HepG2 (cell line): ENCODE data around the gene YAP1. TPM values are rescaled to one million over a fixed set of nuclear protein-coding genes. Genes with fewer than 3 reads are reported as not detected.

Experiments
- ATAC-seq: fragments of 200-7000 bp; cut with Tn5 transposase; 3 replicates; pipeline ENCODE4 v1.9.1; 2020; ENCODE audit warnings: mild to moderate bottlenecking, moderate library complexity
- BruUV-seq: library from RNA; stranded (reverse); fragments of 400-500 nt; replicated peaks from 2 replicates; lab custom pipeline; 2021; lab: Mats Ljungman, UMichigan
- CTCF ChIA-PET: fragments of 300-600 bp; formaldehyde crosslinking; extraction: SDS; loops from one replicate; lab custom pipeline; 2021; ENCODE audit warnings: low total read pairs, inconsistent platforms, low intra/inter-chr PET ratio; lab: Yijun Ruan, JAX
- POLR2A ChIA-PET: fragments of 350-600 bp; sonication (Branson Sonifier 250); formaldehyde crosslinking; loops from one replicate; lab custom pipeline; 2020; ENCODE audit warnings: antibody characterized with exemption, inconsistent platforms; lab: Yijun Ruan, JAX
- DNase-seq: peaks from one replicate; pipeline ENCODE4 v3.0.0-alpha.2; 2015; ENCODE audit warnings: low spot score
- FAIRE-seq: peaks from 3 replicates; lab custom pipeline; 2011; peaks lifted over from hg19 to GRCh38; lab: Jason Lieb, UNC
- H2AFZ ChIP-seq: one replicate; pipeline ENCODE4 v1.6.1; 2011; ENCODE audit warnings: low read length, inconsistent platforms
- H3K27ac ChIP-seq: fragments of 300-600 bp; 3 replicates; pipeline ENCODE4 v1.8.0; 2011; ENCODE audit warnings: mixed run types, mild to moderate bottlenecking, mixed read lengths, low read length, inconsistent platforms; ENCODE audit not compliant: insufficient read depth; ENCODE audit errors: extremely low read length
- H3K27me3 ChIP-seq, 2 experiments: fragments of 200-600 bp in 1 of 2; 2 replicates in 1 of 2; 3 replicates in 1 of 2; pipeline versions ENCODE4 v1.6.0 to v1.8.0; 2011; ENCODE audit warnings: low read length in 2 of 2, mild to moderate bottlenecking in 2 of 2, moderate library complexity in 2 of 2, inconsistent platforms in 1 of 2; ENCODE audit not compliant: insufficient read depth in 2 of 2, control insufficient read depth in 1 of 2
- H3K36me3 ChIP-seq, 2 experiments: fragments of 200-600 bp in 1 of 2; replicated peaks in 1 of 2; 2 replicates in 1 of 2; 3 replicates in 1 of 2; pipeline versions ENCODE4 v1.5.1 to v1.8.0; 2011; ENCODE audit warnings: low read length in 2 of 2, inconsistent platforms in 1 of 2; ENCODE audit not compliant: insufficient read depth in 2 of 2, control insufficient read depth in 1 of 2
- H3K4me1 ChIP-seq: 2 replicates; pipeline ENCODE4 v1.5.1; 2012; ENCODE audit warnings: low read length, inconsistent platforms; ENCODE audit not compliant: insufficient read depth
- H3K4me2 ChIP-seq: 2 replicates; pipeline ENCODE4 v1.6.0; 2011; ENCODE audit warnings: low read depth, low read length, inconsistent platforms
- H3K4me3 ChIP-seq, 3 experiments: fragments of 200-600 bp in 1 of 3; sonication (generic), shearing (Covaris generic) in 1 of 3; replicated peaks in 1 of 3; 2 replicates each; pipeline ENCODE4 v1.5.1; 2011 to 2016; ENCODE audit warnings: low read length in 3 of 3, inconsistent platforms in 2 of 3, low read depth in 2 of 3, mild to moderate bottlenecking in 2 of 3, control low read depth in 1 of 3, mixed read lengths in 1 of 3; ENCODE audit not compliant: insufficient read depth in 1 of 3
- H3K79me2 ChIP-seq: one replicate; pipeline ENCODE4 v1.6.1; 2011; ENCODE audit warnings: low read length, inconsistent platforms; ENCODE audit not compliant: insufficient read depth
- H3K9ac ChIP-seq: 2 replicates; pipeline ENCODE4 v1.6.0; 2011; ENCODE audit warnings: mild to moderate bottlenecking, low read depth, low read length, inconsistent platforms; ENCODE audit not compliant: insufficient read depth
- H3K9me3 ChIP-seq: 2 replicates; pipeline ENCODE4 v1.5.1; 2012; ENCODE audit warnings: mild to moderate bottlenecking, low read length
- H4K20me1 ChIP-seq: 2 replicates; pipeline ENCODE4 v1.6.0; 2011; ENCODE audit warnings: inconsistent platforms, mild to moderate bottlenecking, low read length, moderate library complexity; ENCODE audit not compliant: insufficient read depth
- CEBPB ChIP-seq: IDR thresholded peaks from 2 replicates; pipeline ENCODE4 v1.6.1; 2011; ENCODE audit warnings: low read depth, low read length, improper control_type of control experiment, borderline replicate concordance
- CEBPG ChIP-seq: IDR thresholded peaks from 2 replicates; pipeline ENCODE4 v1.6.1; 2016
- HOXA9 ChIP-seq: sonication (generic); formaldehyde crosslinking; IDR thresholded peaks from 2 replicates; pipeline ENCODE4 v1.8.1; 2022; ENCODE audit warnings: missing genetic modification reagents, mild to moderate bottlenecking, moderate library complexity, borderline replicate concordance
- NBN ChIP-seq: fragments of 450-650 bp; conservative IDR thresholded peaks from 2 replicates; pipeline ENCODE4 v1.6.1; 2017
- RBM22 ChIP-seq: fragments of 200-400 bp; formaldehyde crosslinking; optimal IDR thresholded peaks from 2 replicates; pipeline ENCODE3; 2017; ENCODE audit warnings: mild to moderate bottlenecking, low read length, moderate library complexity
- RORA ChIP-seq: sonication (generic); formaldehyde crosslinking; IDR thresholded peaks from 2 replicates; pipeline ENCODE4 v1.5.0; 2020; ENCODE audit warnings: mild to moderate bottlenecking, missing genetic modification reagents, moderate library complexity
- ZNF251 ChIP-seq: sonication (generic); formaldehyde crosslinking; IDR thresholded peaks from 2 replicates; pipeline ENCODE4 v1.9.0; 2021; ENCODE audit warnings: mild to moderate bottlenecking, missing genetic modification reagents
- ZNF891 ChIP-seq: sonication (generic); formaldehyde crosslinking; IDR thresholded peaks from 2 replicates; pipeline ENCODE4 v1.5.0; 2020; ENCODE audit warnings: mild to moderate bottlenecking, missing genetic modification reagents
- WGBS: methylation state at CpG from one replicate; pipeline ENCODE4 v1.1.6; 2017; ENCODE audit warnings: low lambda C conversion rate; 5-methylcytosine and 5-hydroxymethylcytosine counted together
- in situ Hi-C: cut with HindIII; loops from 2 replicates; pipeline ENCODE4 v1.10.0; 2017; ENCODE audit warnings: low pct_unique_long_range_greater_than_20kb; ENCODE audit not compliant: extremely low pct_ligation_motif_present
- intact Hi-C: fragments of 100-400 bp; cut with micrococcal nuclease; formaldehyde crosslinking; loops from one replicate; pipeline ENCODE4 v1.10.0; 2022; ENCODE audit not compliant: unreplicated experiment
- polyA plus RNA-seq, 8 experiments: library from polyadenylated mRNA; depleted of rRNA in 3 of 8; stranded (reverse) in 7 of 8; unstranded in 1 of 8; fragments of >200 nt; fragmentation: Illumina TruSeq in 4 of 8; extraction: Trizol in 4 of 8; gene quantifications; 2 replicates each; pipeline versions ENCODE4 v1.2.1 to v1.2.3, GENCODE V29; 2011 to 2016; ENCODE audit warnings: low read depth in 4 of 8, missing spikeins in 1 of 8, mixed read lengths in 1 of 8; ENCODE audit not compliant: insufficient read depth in 1 of 8
- total RNA-seq, 5 experiments: library from RNA; depleted of rRNA; stranded (reverse); fragments of >200 nt; fragmentation: Illumina TruSeq; extraction: Trizol; gene quantifications; 2 replicates each; pipeline ENCODE4 v1.2.3, GENCODE V29; 2016; ENCODE audit warnings: low read depth in 1 of 5
- TF ChIP-seq, protein P1 (sequence below): fragments of 450-650 bp; IDR thresholded peaks from 2 replicates; pipeline ENCODE4 v1.6.1; 2017; ENCODE audit warnings: mild to moderate bottlenecking
- TF ChIP-seq, protein P2 (sequence below): sonication (generic); formaldehyde crosslinking; IDR thresholded peaks from 2 replicates; pipeline ENCODE4 v1.5.0; 2020; ENCODE audit warnings: mild to moderate bottlenecking, missing genetic modification reagents
- TF ChIP-seq, protein P3 (sequence below): sonication (generic); formaldehyde crosslinking; IDR thresholded peaks from 2 replicates; pipeline ENCODE4 v1.4.0; 2020; ENCODE audit warnings: mild to moderate bottlenecking, missing genetic modification reagents

YAP1 gene
- total and polyA plus RNA-seq, 2 of the 13 experiments (the other 11 are each of a cell fraction or from before 2014, with no cell fraction given): 59.5 to 91.0 TPM

DNA sequence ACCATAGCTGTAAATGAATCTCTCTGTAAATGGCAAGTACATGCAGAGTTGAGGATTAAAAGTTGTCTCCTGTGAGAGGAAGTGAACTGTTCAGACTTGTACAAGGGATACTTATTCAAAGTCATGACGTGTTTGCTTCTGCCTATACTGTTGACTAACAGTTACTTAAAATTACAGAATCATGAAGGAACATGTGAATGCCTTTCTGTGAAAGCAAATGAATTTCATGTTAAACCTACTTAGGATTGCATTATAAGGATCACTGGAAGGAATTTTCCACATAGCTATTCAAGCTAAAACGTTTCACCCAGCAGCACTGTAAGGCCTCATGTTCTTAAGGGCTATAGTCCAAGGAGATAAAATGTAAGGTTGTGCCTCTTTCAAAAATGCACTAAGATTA, 113.6 kb downstream of the YAP1 start:
- Histone ChIP-seq H3K4me3 (no peak overlapping the region), H3K27me3 (no peaks in the 10 kb centered on the region), H3K36me3 (peaks cover 24 to 55% of the 10 kb centered on the region in 2 experiments), H3K79me2 (no peaks in the 10 kb centered on the region), H3K4me1 (peaks cover 54% of the 10 kb centered on the region), H3K9ac (no peak overlapping the region), H3K9me3 (no peaks in the 10 kb centered on the region), H2AFZ (no peak overlapping the region), H4K20me1 (no peaks in the 10 kb centered on the region), H3K27ac (no peak overlapping the region), H3K4me2 (no peak overlapping the region)
- TF ChIP-seq ZNF891 (no peak), RBM22 (peak; percentile 23), RORA (CRISPR knock-in tag) (no peak)
- POLR2A ChIA-PET: no interaction called here
- in situ Hi-C loops (no loop called here), intact Hi-C loops (no loop called here)
- ATAC-seq (no peak), FAIRE-seq (no peak), DNase-seq (no peak)
- 88% methylated on average over 2 of the region's 2 CpGs for WGBS
- BruUV-seq: no TSS peak
- CTCF ChIA-PET: no interaction called here

DNA sequence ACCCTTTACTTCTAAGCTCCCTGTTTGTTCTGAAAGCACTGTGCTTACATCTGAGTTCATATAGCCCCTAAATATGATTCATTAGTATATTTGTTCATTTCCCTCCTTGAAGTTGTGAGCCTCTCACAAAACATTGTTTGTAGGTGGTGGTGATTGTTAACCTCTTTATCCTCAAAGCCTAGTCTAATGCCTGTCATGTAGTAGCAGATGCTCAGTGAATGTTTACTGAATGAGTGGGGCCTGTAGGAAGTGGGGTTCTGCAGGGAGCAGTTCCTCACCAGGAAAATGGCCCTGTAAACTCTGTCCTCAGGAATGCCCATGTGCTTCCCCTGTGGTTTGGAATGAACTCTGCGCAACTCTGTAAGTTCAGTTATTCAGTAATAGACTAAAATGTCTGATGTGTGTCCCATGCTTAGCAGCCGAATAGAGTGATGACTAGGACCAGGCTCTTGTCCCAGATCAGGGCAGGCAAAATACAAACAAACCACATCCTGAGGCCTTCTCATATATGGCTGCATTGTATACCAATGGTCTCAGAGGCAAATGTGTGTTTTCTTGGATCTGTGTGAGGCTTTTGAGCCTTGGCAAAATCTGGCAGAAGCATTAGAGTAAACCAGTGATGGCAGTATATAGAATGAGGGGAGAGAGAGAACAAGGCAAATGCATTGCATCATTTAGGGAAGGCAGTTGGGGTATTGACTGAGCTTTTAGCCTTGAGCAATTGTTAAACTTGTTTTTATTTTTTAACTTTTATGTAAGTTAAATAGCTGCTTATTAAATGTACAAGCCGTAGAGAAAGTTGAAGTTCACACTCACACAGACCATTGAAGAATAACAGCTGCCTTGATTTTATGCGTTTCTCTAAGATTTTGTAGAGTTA, 115.7 kb downstream of the YAP1 start:
- H3K36me3 ChIP-seq: peaks cover 26 to 71% of the 10 kb centered on the region in 2 experiments
- TF ChIP-seq CEBPG (CRISPR knock-in tag) (peak; percentile 10; the same call in 1 of the 2 replicates), ZNF251 (CRISPR knock-in tag) (no peak), NBN (no peak), HOXA9 (CRISPR knock-in tag) (no peak), CEBPB (0 out of 2 replicates have a peak, but pooled peaks have one; percentile 19)
- TF ChIP-seq, protein P1, sequence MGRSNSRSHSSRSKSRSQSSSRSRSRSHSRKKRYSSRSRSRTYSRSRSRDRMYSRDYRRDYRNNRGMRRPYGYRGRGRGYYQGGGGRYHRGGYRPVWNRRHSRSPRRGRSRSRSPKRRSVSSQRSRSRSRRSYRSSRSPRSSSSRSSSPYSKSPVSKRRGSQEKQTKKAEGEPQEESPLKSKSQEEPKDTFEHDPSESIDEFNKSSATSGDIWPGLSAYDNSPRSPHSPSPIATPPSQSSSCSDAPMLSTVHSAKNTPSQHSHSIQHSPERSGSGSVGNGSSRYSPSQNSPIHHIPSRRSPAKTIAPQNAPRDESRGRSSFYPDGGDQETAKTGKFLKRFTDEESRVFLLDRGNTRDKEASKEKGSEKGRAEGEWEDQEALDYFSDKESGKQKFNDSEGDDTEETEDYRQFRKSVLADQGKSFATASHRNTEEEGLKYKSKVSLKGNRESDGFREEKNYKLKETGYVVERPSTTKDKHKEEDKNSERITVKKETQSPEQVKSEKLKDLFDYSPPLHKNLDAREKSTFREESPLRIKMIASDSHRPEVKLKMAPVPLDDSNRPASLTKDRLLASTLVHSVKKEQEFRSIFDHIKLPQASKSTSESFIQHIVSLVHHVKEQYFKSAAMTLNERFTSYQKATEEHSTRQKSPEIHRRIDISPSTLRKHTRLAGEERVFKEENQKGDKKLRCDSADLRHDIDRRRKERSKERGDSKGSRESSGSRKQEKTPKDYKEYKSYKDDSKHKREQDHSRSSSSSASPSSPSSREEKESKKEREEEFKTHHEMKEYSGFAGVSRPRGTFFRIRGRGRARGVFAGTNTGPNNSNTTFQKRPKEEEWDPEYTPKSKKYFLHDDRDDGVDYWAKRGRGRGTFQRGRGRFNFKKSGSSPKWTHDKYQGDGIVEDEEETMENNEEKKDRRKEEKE: no peak
- TF ChIP-seq, protein P2, sequence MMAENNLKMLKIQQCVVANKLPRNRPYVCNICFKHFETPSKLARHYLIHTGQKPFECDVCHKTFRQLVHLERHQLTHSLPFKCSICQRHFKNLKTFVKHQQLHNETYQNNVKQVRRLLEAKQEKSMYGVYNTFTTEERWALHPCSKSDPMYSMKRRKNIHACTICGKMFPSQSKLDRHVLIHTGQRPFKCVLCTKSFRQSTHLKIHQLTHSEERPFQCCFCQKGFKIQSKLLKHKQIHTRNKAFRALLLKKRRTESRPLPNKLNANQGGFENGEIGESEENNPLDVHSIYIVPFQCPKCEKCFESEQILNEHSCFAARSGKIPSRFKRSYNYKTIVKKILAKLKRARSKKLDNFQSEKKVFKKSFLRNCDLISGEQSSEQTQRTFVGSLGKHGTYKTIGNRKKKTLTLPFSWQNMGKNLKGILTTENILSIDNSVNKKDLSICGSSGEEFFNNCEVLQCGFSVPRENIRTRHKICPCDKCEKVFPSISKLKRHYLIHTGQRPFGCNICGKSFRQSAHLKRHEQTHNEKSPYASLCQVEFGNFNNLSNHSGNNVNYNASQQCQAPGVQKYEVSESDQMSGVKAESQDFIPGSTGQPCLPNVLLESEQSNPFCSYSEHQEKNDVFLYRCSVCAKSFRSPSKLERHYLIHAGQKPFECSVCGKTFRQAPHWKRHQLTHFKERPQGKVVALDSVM: no peak
- TF ChIP-seq, protein P3, sequence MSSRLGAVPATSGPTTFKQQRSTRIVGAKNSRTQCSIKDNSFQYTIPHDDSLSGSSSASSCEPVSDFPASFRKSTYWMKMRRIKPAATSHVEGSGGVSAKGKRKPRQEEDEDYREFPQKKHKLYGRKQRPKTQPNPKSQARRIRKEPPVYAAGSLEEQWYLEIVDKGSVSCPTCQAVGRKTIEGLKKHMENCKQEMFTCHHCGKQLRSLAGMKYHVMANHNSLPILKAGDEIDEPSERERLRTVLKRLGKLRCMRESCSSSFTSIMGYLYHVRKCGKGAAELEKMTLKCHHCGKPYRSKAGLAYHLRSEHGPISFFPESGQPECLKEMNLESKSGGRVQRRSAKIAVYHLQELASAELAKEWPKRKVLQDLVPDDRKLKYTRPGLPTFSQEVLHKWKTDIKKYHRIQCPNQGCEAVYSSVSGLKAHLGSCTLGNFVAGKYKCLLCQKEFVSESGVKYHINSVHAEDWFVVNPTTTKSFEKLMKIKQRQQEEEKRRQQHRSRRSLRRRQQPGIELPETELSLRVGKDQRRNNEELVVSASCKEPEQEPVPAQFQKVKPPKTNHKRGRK: no peak

More for the DNA sequence above, 115.7 kb downstream of the YAP1 start:
- Histone ChIP-seq H3K4me1 (peaks cover 57% of the 10 kb centered on the region), H3K4me3 (no peak overlapping the region), H3K9me3 (no peaks in the 10 kb centered on the region), H3K27me3 (no peaks in the 10 kb centered on the region), H3K79me2 (no peaks in the 10 kb centered on the region), H4K20me1 (no peaks in the 10 kb centered on the region), H2AFZ (no peak overlapping the region), H3K27ac (no peak overlapping the region), H3K9ac (no peak overlapping the region), H3K4me2 (no peak overlapping the region)
- no TSS peak for BruUV-seq
- WGBS: 93% methylated on average over 4 of the region's 4 CpGs
- no peak for ATAC-seq
- ChIA-PET POLR2A (interaction anchor here (1.2 kb wide), 1 partner anchor 115 kb away, joined by 5 read pairs; no protein-coding TSS in a partner anchor), CTCF (no interaction called here)
- intact Hi-C loops (no loop called here), in situ Hi-C loops (no loop called here)
- FAIRE-seq: no peak
- DNase-seq: peak; percentile 28
